Measurements from ENCODE around the gene ZNF117. TPM values are rescaled to one million over a fixed set of nuclear protein-coding genes. Genes with fewer than 3 reads are reported as not detected.
A peak's percentile ranks its signal among the peaks of the same experiment; 100 is the strongest.

ZNF117 gene
- total and polyA plus RNA-seq, 2 experiments from 2014 or later: 5.4 to 10.0 TPM

DNA sequence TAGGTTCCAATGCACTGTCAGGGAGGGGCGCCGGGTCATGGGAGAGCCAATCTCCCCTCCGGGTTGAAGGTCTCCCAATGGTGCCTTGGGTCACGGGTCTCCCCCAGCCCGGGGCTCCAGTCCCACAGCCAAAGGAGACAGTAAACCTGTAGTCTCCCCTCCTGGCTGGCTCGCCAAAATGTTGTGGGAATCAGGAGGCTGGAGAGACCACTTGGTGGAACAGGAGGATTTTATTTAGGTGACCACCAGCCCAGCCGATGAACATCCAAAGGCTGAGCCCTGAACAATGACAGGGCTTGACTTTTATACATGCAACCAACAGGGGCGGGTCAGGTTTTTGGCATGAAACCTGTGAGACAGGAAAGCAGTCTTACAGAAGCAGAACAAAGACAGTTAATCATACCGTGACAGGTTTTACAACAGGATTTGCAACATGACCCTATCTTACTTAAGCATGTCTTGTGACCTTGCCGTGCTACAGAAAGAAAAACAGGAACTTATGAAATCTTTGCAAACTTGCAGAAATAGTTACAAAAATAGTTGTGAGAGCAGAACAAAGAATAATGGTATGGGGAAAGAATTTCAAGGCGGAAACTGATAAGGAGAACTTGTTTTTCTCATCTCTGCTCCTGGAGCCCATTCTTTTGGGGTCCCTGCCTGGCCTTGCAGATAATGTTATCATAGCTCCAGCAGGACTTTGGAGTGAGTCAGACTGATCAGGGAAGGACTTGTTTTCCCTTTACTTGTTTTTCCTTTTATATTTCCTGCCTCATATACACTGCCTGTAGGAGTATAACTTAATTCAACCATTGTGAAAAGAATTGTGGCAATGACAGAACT, 8.5 kb upstream of the ZNF117 start:
- no peaks in the 10 kb centered on the region for H3K36me3 ChIP-seq
- no peaks in the 10 kb centered on the region for H3K9me3 ChIP-seq (ENCODE audit: low read depth)
- H3K4me3 ChIP-seq: no peak overlapping the region
- TF ChIP-seq, protein P1, sequence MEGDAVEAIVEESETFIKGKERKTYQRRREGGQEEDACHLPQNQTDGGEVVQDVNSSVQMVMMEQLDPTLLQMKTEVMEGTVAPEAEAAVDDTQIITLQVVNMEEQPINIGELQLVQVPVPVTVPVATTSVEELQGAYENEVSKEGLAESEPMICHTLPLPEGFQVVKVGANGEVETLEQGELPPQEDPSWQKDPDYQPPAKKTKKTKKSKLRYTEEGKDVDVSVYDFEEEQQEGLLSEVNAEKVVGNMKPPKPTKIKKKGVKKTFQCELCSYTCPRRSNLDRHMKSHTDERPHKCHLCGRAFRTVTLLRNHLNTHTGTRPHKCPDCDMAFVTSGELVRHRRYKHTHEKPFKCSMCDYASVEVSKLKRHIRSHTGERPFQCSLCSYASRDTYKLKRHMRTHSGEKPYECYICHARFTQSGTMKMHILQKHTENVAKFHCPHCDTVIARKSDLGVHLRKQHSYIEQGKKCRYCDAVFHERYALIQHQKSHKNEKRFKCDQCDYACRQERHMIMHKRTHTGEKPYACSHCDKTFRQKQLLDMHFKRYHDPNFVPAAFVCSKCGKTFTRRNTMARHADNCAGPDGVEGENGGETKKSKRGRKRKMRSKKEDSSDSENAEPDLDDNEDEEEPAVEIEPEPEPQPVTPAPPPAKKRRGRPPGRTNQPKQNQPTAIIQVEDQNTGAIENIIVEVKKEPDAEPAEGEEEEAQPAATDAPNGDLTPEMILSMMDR (IDR thresholded peaks at IDR 0.05; ENCODE audit: low read depth, low read length): no peak
- peak in 1 of 2 donors; percentile 96 for DNase-seq (ENCODE audit: low read depth in 1 of 2, low spot score in 1 of 2)
- H3K4me1 ChIP-seq (ENCODE audit: low read depth): no peaks in the 10 kb centered on the region
- no peak overlapping the region for H3K27ac ChIP-seq
- H3K27me3 ChIP-seq: no peaks in the 10 kb centered on the region

DNA sequence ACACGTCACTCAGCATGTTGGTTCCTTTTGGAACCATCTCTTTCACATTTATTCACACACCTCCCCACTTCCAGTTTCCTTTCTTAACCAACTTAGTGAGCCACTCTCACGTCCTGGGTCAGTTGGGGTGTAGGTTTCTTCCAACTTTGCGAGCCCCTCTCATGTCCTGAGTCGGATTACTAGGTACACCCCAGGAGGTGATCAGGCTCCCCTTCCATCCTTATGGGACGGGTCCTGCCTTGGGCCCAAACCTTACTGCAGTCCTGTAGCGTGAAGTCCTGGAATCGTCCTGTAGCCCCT, 8.0 kb upstream of the ZNF117 start:
- Histone ChIP-seq H3K27ac (no peak overlapping the region), H3K36me3 (no peaks in the 10 kb centered on the region), H3K4me1 (ENCODE audit: low read depth) (no peaks in the 10 kb centered on the region), H3K27me3 (no peaks in the 10 kb centered on the region), H3K4me3 (no peak overlapping the region), H3K9me3 (ENCODE audit: low read depth) (no peaks in the 10 kb centered on the region)
- TF ChIP-seq, protein P1 (IDR thresholded peaks at IDR 0.05; ENCODE audit: low read depth, low read length): no peak
- DNase-seq (ENCODE audit: low read depth in 1 of 2, low spot score in 1 of 2): no peak

DNA sequence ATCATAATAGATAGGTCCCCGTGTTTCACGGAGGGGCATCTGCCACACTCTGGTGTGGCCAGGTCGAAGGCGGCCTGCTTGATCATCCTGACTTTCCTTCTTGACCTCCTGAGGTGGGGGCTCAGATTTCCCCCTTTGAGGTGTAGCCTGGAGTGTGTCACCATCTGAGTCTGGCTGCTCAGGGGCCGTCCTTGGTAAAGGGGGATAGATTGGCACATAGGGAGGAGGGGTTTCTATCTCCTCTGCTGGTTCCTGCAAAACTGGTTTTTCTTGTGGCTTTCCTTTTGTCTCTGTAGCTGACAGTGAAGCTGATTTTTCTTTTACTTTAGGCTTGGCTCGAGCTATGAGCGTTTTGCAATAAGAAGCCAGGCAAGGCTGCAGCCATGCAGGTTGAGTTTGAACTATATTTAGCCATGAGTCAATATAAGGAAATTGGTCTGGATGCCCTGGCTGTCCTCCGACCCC, 7.1 kb upstream of the ZNF117 start:
- no peak overlapping the region for H3K27ac ChIP-seq
- no peaks in the 10 kb centered on the region for H3K9me3 ChIP-seq (ENCODE audit: low read depth)
- no peaks in the 10 kb centered on the region for H3K36me3 ChIP-seq
- H3K4me1 ChIP-seq (ENCODE audit: low read depth): no peaks in the 10 kb centered on the region
- TF ChIP-seq, protein P1 (IDR thresholded peaks at IDR 0.05; ENCODE audit: low read depth, low read length): no peak
- H3K27me3 ChIP-seq: no peaks in the 10 kb centered on the region
- no peak overlapping the region for H3K4me3 ChIP-seq
- peak; percentile 2 to 72 for DNase-seq (ENCODE audit: low read depth in 1 of 2, low spot score in 1 of 2)

DNA sequence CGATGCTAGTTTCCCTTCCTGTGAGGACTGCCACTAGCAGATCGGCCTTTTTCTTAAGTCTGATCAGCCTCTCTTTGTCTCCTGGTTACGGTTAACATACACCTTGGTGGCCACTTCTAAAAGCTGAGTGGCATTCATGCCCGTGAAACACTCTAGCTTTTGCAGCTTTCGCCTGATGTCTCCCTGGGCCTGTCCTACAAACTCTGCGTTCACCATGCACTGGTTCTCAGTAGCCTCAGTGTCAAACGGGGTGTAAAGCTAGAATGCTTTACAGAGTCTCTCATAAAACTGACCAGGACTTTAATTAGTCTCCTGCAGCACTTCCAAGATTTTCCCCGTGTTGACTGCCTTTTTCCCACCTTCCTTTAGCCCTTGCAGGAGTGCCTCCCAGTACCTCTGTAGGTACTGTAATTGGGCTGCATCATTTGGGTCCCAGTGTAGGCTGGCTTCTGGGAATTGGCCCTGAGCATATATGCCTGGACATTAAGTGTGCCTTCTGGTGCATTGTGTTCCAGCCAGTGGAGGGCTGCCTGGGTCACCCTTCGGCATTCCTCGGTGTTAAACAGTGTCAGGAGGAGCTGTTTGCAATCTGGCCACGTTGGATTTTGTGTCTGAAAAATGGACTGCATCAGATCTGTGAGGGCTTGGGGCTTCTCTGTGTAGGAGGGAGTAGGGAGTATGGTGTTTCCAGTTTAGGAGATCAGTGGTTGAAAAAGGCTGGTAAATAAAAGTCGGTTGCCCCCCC, 6.5 kb upstream of the ZNF117 start:
- H3K9me3 ChIP-seq (ENCODE audit: low read depth): no peaks in the 10 kb centered on the region
- H3K36me3 ChIP-seq: peaks cover 5% of the 10 kb centered on the region
- H3K27me3 ChIP-seq: no peaks in the 10 kb centered on the region
- TF ChIP-seq, protein P1 (IDR thresholded peaks at IDR 0.05; ENCODE audit: low read depth, low read length): no peak
- no peak for DNase-seq (ENCODE audit: low read depth in 1 of 2, low spot score in 1 of 2)
- no peak overlapping the region for H3K27ac ChIP-seq
- H3K4me1 ChIP-seq (ENCODE audit: low read depth): no peaks in the 10 kb centered on the region
- no peak overlapping the region for H3K4me3 ChIP-seq

DNA sequence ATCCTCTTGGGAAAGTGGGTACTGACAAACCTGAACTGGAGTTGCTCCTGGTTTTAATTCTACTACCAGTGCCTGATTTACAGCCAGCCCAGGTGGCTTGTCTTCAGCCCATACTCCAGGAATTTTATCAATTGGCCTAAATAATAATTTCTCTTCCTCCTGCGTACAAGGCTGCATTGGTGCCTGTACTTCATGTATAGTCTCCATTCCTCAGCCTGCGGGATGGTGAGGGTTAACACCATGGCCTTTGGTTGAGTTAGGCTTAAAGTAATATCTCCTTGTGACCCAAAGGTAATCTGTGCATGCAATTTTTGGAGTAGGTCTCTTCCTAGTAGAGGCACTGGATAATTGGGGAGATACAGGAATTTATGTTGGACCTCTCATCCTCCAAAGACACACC, 5.5 kb upstream of the ZNF117 start:
- Histone ChIP-seq H3K4me1 (ENCODE audit: low read depth) (no peaks in the 10 kb centered on the region), H3K27ac (no peak overlapping the region), H3K36me3 (peaks cover 9% of the 10 kb centered on the region), H3K27me3 (no peaks in the 10 kb centered on the region), H3K9me3 (ENCODE audit: low read depth) (no peaks in the 10 kb centered on the region), H3K4me3 (no peak overlapping the region)
- DNase-seq (ENCODE audit: low read depth in 1 of 2, low spot score in 1 of 2): no peak
- TF ChIP-seq, protein P1 (IDR thresholded peaks at IDR 0.05; ENCODE audit: low read depth, low read length): no peak
